ENCODE results near the gene SIK2.

SIK2 gene

GRCh38 chr11:111699579-111700156, 97.4 kb downstream of the SIK2 start:
- DNase-seq (ENCODE audit: low read depth): no peak
- no peak for TF ChIP-seq CTCF (conservative IDR thresholded peaks at IDR 0.05; ENCODE audit: low read depth, low read length)
- no peak overlapping the region for H3K4me3 ChIP-seq (ENCODE audit: low read depth, low read length)

- no peak for DNase-seq (ENCODE audit: low read depth)
- TF ChIP-seq CTCF (conservative IDR thresholded peaks at IDR 0.05; ENCODE audit: low read depth, low read length): no peak
Observed at GRCh38 chr11:111700162-111700561, 97.9 kb downstream of the SIK2 start.

GRCh38 chr11:111702623-111703022, 100.4 kb downstream of the SIK2 start:
- H3K4me3 ChIP-seq (ENCODE audit: low read depth, low read length): no peak overlapping the region
- DNase-seq (ENCODE audit: low read depth): no peak
- no peak for TF ChIP-seq CTCF (conservative IDR thresholded peaks at IDR 0.05; ENCODE audit: low read depth, low read length)

More at GRCh38 chr11:111700162-111700561, 97.9 kb downstream of the SIK2 start:
- H3K4me3 ChIP-seq (ENCODE audit: low read depth, low read length): no peak overlapping the region

- DNase-seq (ENCODE audit: low read depth): no peak
- no peak for TF ChIP-seq CTCF (conservative IDR thresholded peaks at IDR 0.05; ENCODE audit: low read depth, low read length)
- H3K4me3 ChIP-seq (ENCODE audit: low read depth, low read length): no peak overlapping the region
Observed at GRCh38 chr11:111703576-111703975, 101.3 kb downstream of the SIK2 start.

- peak; percentile 95 for DNase-seq (ENCODE audit: low read depth)
- H3K4me3 ChIP-seq (ENCODE audit: low read depth, low read length): no peak overlapping the region
- TF ChIP-seq CTCF (conservative IDR thresholded peaks at IDR 0.05; ENCODE audit: low read depth, low read length): no peak
Observed at GRCh38 chr11:111707039-111707690, 104.9 kb downstream of the SIK2 start.

- no peak overlapping the region for H3K4me3 ChIP-seq (ENCODE audit: low read depth, low read length)
- TF ChIP-seq CTCF (conservative IDR thresholded peaks at IDR 0.05; ENCODE audit: low read depth, low read length): no peak
- DNase-seq (ENCODE audit: low read depth): no peak
Observed at GRCh38 chr11:111707691-111708067, 105.4 kb downstream of the SIK2 start.

GRCh38 chr11:111714522-111714921, 112.3 kb downstream of the SIK2 start:
- TF ChIP-seq CTCF (conservative IDR thresholded peaks at IDR 0.05; ENCODE audit: low read depth, low read length): no peak

More at GRCh38 chr11:111714522-111714921, 112.3 kb downstream of the SIK2 start:
- no peak for DNase-seq (ENCODE audit: low read depth)
- no peak overlapping the region for H3K4me3 ChIP-seq (ENCODE audit: low read depth, low read length)

Measured in choroid plexus epithelial cell (primary cell).